ENCODE data around the gene PHLDA3. TPM values are rescaled to one million over a fixed set of nuclear protein-coding genes. Genes with fewer than 3 reads are reported as not detected.

The PHLDA3 gene
- polyA plus RNA-seq, 2 of the 4 experiments (the other 2 are of a cell fraction): 40.5 to 91.1 TPM

- no peaks in the 10 kb centered on the region for H3K9me3 ChIP-seq
- FAIRE-seq (no peak), ATAC-seq (no peak), DNase-seq (ENCODE audit: low read depth in 1 of 2, low spot score in 1 of 2) (no peak)
- ChIA-PET CTCF (interaction anchor here (0.6 to 49.4 kb wide), 14 partner anchors 12 to 279 kb away, joined by 3 to 1452 read pairs (median 14); partner anchors contain the start of genes CSRP1 and PHLDA3), POLR2A (no interaction called here)
- no peak overlapping the region for H3K27ac ChIP-seq
- H3K4me1 ChIP-seq: peaks cover 23% of the 10 kb centered on the region
- no peak overlapping the region for H3K4me2 ChIP-seq
- 84% methylated on average over 2 of the region's 2 CpGs for WGBS (ENCODE audit: missing lambda C conversion rate)
- no peak for TF ChIP-seq CEBPB (IDR thresholded peaks at IDR 0.05)
- no peak for TF ChIP-seq PBX3 (IDR thresholded peaks at IDR 0.05)
- no peak for TF ChIP-seq E2F6 (IDR thresholded peaks at IDR 0.05; ENCODE audit: borderline replicate concordance, low read depth)
- TF ChIP-seq ESRRA (IDR thresholded peaks at IDR 0.05; ENCODE audit: borderline replicate concordance, low read length): no peak
- TF ChIP-seq FOSL2 (IDR thresholded peaks at IDR 0.05): no peak
- no peak for TF ChIP-seq FOSL2 (CRISPR knock-in tag; IDR thresholded peaks at IDR 0.05)
- no peak for TF ChIP-seq TP53 (CRISPR knock-in tag; IDR thresholded peaks at IDR 0.05)
- no peak for TF ChIP-seq TFCP2L1 (CRISPR knock-in tag; IDR thresholded peaks at IDR 0.05)
- TF ChIP-seq GATA3 (IDR thresholded peaks at IDR 0.05; ENCODE audit: borderline replicate concordance): no peak
- no peak for TF ChIP-seq RNF2 (IDR thresholded peaks at IDR 0.05; ENCODE audit: borderline replicate concordance, low read depth)
- TF ChIP-seq JUNB (IDR thresholded peaks at IDR 0.05): no peak
- TF ChIP-seq CTCF (IDR thresholded peaks at IDR 0.05): no peak
- no peak overlapping the region for H3K4me3 ChIP-seq
Observed at GRCh38 chr1:201514466-201514865, 45.5 kb upstream of the PHLDA3 start.

- peak overlapping the region in 1 of 2 experiments; percentile 60; a peak in 2 of 6 replicates for H3K27ac ChIP-seq
- ChIA-PET CTCF (interaction anchor here (0.5 to 49.4 kb wide), 36 partner anchors 13 to 1560 kb away, joined by 3 to 1452 read pairs (median 4); partner anchors contain the start of genes CSRP1 and PHLDA3), POLR2A (interaction anchor here (1.0 to 2.6 kb wide), 5 partner anchors 10 to 45 kb away, joined by 3 to 32 read pairs (median 10); partner anchors contain the start of gene PHLDA3)
- H3K4me3 ChIP-seq: no peak overlapping the region
- H3K4me1 ChIP-seq: peaks cover 28% of the 10 kb centered on the region
- H3K9me3 ChIP-seq: no peaks in the 10 kb centered on the region
- TF ChIP-seq BCL3 (IDR thresholded peaks at IDR 0.05) (no peak), RFX5 (IDR thresholded peaks at IDR 0.05) (no peak), CBX2 (IDR thresholded peaks at IDR 0.05; ENCODE audit: borderline replicate concordance, low read depth) (no peak), ZC3H11A (IDR thresholded peaks at IDR 0.05) (no peak), FOSL2 (IDR thresholded peaks at IDR 0.05) (no peak), FOSL2 (CRISPR knock-in tag; IDR thresholded peaks at IDR 0.05) (no peak), ZSCAN20 (CRISPR knock-in tag; IDR thresholded peaks at IDR 0.05) (no peak), REST (IDR thresholded peaks at IDR 0.05) (no peak), RARB (CRISPR knock-in tag; IDR thresholded peaks at IDR 0.05) (no peak)
- ATAC-seq (no peak), DNase-seq (ENCODE audit: low read depth in 1 of 2, low spot score in 1 of 2) (no peak), FAIRE-seq (no peak)
- H3K4me2 ChIP-seq: no peak overlapping the region
- WGBS (ENCODE audit: missing lambda C conversion rate): 91% methylated on average over 6 of the region's 6 CpGs
Observed at GRCh38 chr1:201513498-201514243, 44.7 kb upstream of the PHLDA3 start.

Data from A549 (cell line).